Hepatocyte (in vitro differentiated cells): ENCODE data around the gene ZMPSTE24.

Source experiments
- CTCF ChIP-seq: fragments of 200-600 bp; sonication (generic); IDR thresholded peaks from 2 replicates; pipeline ENCODE4 v1.5.1; 2016; ENCODE audit warnings: antibody characterized with exemption, mild to moderate bottlenecking; ENCODE audit not compliant: poor library complexity
- EZH2 ChIP-seq: fragments of 200-600 bp; sonication (generic); IDR thresholded peaks from 2 replicates; pipeline ENCODE4 v1.6.1; 2016; ENCODE audit warnings: antibody characterized with exemption, mild to moderate bottlenecking, borderline replicate concordance
- EZH2phosphoT487 ChIP-seq: fragments of 200-600 bp; sonication (generic); IDR thresholded peaks from one replicate; pipeline ENCODE4 v1.6.1; 2018; ENCODE audit warnings: antibody characterized with exemption, mild to moderate bottlenecking, low read depth, moderate library complexity; ENCODE audit not compliant: unreplicated experiment, severe bottlenecking

- no peak for TF ChIP-seq EZH2
- no peak for TF ChIP-seq CTCF
- no peak for TF ChIP-seq EZH2phosphoT487
Observed at GRCh38 chr1:40251456-40251855, 6.6 kb upstream of the ZMPSTE24 start.
